H1 (cell line): ENCODE measurements around the gene FAM184B.

Experiments
- CHD7 ChIP-seq: fragments of 300-600 bp; sonication (generic); IDR thresholded peaks from 2 replicates; pipeline ENCODE4 v1.7.1; 2012; ENCODE audit warnings: low read length, moderate library complexity, mild to moderate bottlenecking, inconsistent platforms; ENCODE audit not compliant: insufficient replicate concordance
- CREB1 ChIP-seq: IDR thresholded peaks from 2 replicates; pipeline ENCODE4 v1.6.1; 2012; ENCODE audit warnings: inconsistent platforms
- EZH2 ChIP-seq: fragments of 200-600 bp; sonication (generic); IDR thresholded peaks from 2 replicates; pipeline ENCODE4 v1.7.1; 2012; ENCODE audit warnings: low read depth, mild to moderate bottlenecking, moderate library complexity, low read length, inconsistent platforms; ENCODE audit not compliant: severe bottlenecking
- HDAC2 ChIP-seq, 2 experiments: fragments of 300-600 bp in 1 of 2; sonication (generic) in 1 of 2; IDR thresholded peaks; 2 replicates each; pipeline ENCODE4 v1.6.1; 2011 to 2012; ENCODE audit warnings: low read depth in 2 of 2, low read length in 2 of 2, mild to moderate bottlenecking in 2 of 2, moderate library complexity in 2 of 2, borderline replicate concordance in 1 of 2, inconsistent platforms in 1 of 2
- POLR2A ChIP-seq, 2 experiments: IDR thresholded peaks; 1 replicate in 1 of 2; 2 replicates in 1 of 2; pipeline ENCODE4 v1.6.1; 2011; ENCODE audit warnings: low read depth in 2 of 2, low read length in 2 of 2, mild to moderate bottlenecking in 2 of 2; ENCODE audit errors: control extremely low read depth in 1 of 2
- TF ChIP-seq, protein P1 (sequence below), 3 experiments: IDR thresholded peaks; 1 replicate in 2 of 3; 2 replicates in 1 of 3; pipeline versions ENCODE4 v1.5.1 to v1.6.1; 2011; ENCODE audit warnings: low read length in 3 of 3, mild to moderate bottlenecking in 3 of 3, inconsistent platforms in 2 of 3, low read depth in 1 of 3, moderate library complexity in 1 of 3; ENCODE audit not compliant: insufficient read depth in 1 of 3; ENCODE audit errors: control extremely low read depth in 1 of 3

DNA sequence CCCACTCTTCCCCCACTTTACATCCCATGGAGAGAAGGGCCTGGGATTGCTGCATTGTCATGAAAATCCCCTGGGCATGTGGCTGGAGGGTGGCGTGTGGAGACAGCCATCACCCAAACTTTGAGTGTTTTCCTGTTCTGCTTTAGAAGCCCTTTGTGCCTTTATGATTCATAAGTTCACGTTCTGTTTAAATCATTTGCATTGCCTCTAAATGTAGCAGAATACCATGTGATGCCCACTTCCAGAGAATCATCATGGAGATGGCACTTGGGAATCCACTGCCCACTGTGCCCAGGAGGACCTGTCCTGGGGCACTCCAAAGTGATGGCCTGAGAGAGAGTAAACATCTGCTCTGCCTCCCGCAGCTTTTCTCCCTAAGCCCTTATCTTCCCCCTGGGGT lies 114.2 kb downstream of the FAM184B start:
- TF ChIP-seq, protein P1, sequence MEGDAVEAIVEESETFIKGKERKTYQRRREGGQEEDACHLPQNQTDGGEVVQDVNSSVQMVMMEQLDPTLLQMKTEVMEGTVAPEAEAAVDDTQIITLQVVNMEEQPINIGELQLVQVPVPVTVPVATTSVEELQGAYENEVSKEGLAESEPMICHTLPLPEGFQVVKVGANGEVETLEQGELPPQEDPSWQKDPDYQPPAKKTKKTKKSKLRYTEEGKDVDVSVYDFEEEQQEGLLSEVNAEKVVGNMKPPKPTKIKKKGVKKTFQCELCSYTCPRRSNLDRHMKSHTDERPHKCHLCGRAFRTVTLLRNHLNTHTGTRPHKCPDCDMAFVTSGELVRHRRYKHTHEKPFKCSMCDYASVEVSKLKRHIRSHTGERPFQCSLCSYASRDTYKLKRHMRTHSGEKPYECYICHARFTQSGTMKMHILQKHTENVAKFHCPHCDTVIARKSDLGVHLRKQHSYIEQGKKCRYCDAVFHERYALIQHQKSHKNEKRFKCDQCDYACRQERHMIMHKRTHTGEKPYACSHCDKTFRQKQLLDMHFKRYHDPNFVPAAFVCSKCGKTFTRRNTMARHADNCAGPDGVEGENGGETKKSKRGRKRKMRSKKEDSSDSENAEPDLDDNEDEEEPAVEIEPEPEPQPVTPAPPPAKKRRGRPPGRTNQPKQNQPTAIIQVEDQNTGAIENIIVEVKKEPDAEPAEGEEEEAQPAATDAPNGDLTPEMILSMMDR (IDR thresholded peaks at IDR 0.05; ENCODE audit: control extremely low read depth in 1 of 3, insufficient read depth in 1 of 3, low read depth in 1 of 3, low read length in 3 of 3), result no peak
- no peak for TF ChIP-seq HDAC2 (IDR thresholded peaks at IDR 0.05; ENCODE audit: borderline replicate concordance in 1 of 2, low read depth in 2 of 2, low read length in 2 of 2)
- TF ChIP-seq EZH2, result no peak
- TF ChIP-seq CHD7, result no peak
- no peak for TF ChIP-seq POLR2A (IDR thresholded peaks at IDR 0.05; ENCODE audit: control extremely low read depth in 1 of 2, low read depth in 2 of 2, low read length in 2 of 2)
- TF ChIP-seq CREB1, result no peak
